Mucosa of rectum (tissue), 2 donors: ENCODE measurements around the gene FLYWCH1.

Source experiments
- H3K27ac ChIP-seq, 2 donors: one replicate each; pipeline ENCODE4 v1.7.0; 2013; ENCODE audit warnings: inconsistent platforms in 2 of 2, low read depth in 2 of 2, low read length in 2 of 2
- H3K27me3 ChIP-seq, 2 donors: one replicate each; pipeline ENCODE4 v1.7.0; 2013; ENCODE audit warnings: low read length in 2 of 2; ENCODE audit not compliant: control insufficient read depth in 2 of 2, insufficient read depth in 2 of 2
- H3K36me3 ChIP-seq, 2 donors: one replicate each; pipeline ENCODE4 v1.7.0; 2013; ENCODE audit warnings: low read length in 2 of 2; ENCODE audit not compliant: control insufficient read depth in 2 of 2, insufficient read depth in 2 of 2
- H3K4me1 ChIP-seq, 2 donors: one replicate each; pipeline ENCODE4 v1.7.0; 2013; ENCODE audit warnings: low read length in 2 of 2, mild to moderate bottlenecking in 1 of 2; ENCODE audit not compliant: control insufficient read depth in 2 of 2, insufficient read depth in 2 of 2
- H3K4me3 ChIP-seq, 2 donors: one replicate each; pipeline ENCODE4 v1.7.0; 2013; ENCODE audit warnings: low read length in 2 of 2
- H3K9ac ChIP-seq, 2 donors: one replicate each; pipeline ENCODE4 v1.7.0; 2013; ENCODE audit warnings: low read length in 2 of 2, low read depth in 1 of 2, mild to moderate bottlenecking in 1 of 2
- H3K9me3 ChIP-seq, 2 donors: one replicate each; pipeline ENCODE4 v1.7.0; 2013; ENCODE audit warnings: low read length in 2 of 2; ENCODE audit not compliant: control insufficient read depth in 2 of 2
- donor health status: healthy.
- donor health status: Normal muscosa, but diverticular disease.

FLYWCH1 gene

GRCh38 chr16:2881783-2882649, 29.7 kb upstream of the FLYWCH1 start:
- peak overlapping the region; percentile 90 to 94 for H3K4me3 ChIP-seq
- H3K36me3 ChIP-seq = no peaks in the 10 kb centered on the region
- H3K9ac ChIP-seq = peak overlapping the region; percentile 56 to 93
- no peaks in the 10 kb centered on the region for H3K27me3 ChIP-seq
- peak overlapping the region; percentile 96 to 97 for H3K27ac ChIP-seq
- peaks cover 6 to 12% of the 10 kb centered on the region in 2 donors for H3K4me1 ChIP-seq
- H3K9me3 ChIP-seq = no peaks in the 10 kb centered on the region

- H3K36me3 ChIP-seq = no peaks in the 10 kb centered on the region
- H3K9ac ChIP-seq = peak within 1 kb of the TSS; percentile 86 to 93
- H3K27ac ChIP-seq = peak within 1 kb of the TSS; percentile 96 to 97
- peaks cover 6 to 12% of the 10 kb centered on the region in 2 donors for H3K4me1 ChIP-seq
- H3K4me3 ChIP-seq = peak within 1 kb of the TSS; percentile 90 to 94
- H3K27me3 ChIP-seq = no peaks in the 10 kb centered on the region
- no peaks in the 10 kb centered on the region for H3K9me3 ChIP-seq
Measured at GRCh38 chr16:2882650-2883457, 28.9 kb upstream of the FLYWCH1 start, which contains the start of gene FLYWCH2. FLYWCH2 (plus strand) TSS chr16:2883215; CDS start chr16:2896450, 13,235 bp downstream.

DNA sequence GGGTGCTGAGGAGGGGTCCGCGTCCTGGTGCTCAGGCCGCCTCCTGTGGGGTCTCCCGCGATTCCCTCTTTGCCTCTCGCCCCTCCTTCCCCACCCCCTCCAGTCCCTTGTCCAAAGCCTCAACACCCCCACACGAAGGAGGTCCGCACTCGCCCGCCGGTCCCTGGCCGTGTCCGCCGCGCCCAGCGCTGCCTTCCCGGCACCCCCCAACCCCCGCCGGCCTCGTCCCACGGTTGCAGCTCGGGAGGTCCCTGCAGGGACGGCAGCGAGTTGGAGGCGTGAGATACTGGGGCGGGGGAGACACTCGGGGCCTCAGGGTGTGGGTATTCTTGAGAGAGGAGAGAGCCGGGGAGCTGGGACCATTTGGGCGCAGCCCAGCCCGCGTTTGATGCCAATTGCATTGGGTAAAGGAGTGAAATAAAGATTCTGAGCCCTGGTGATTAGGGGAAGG, 28.2 kb upstream of the FLYWCH1 start:
- Histone ChIP-seq H3K36me3 (no peaks in the 10 kb centered on the region), H3K27me3 (no peaks in the 10 kb centered on the region), H3K9ac (peak overlapping the region; percentile 86 to 93), H3K9me3 (no peaks in the 10 kb centered on the region), H3K4me1 (peaks cover 6 to 12% of the 10 kb centered on the region in 2 donors), H3K4me3 (peak overlapping the region; percentile 90 to 94), H3K27ac (peak overlapping the region; percentile 96 to 97)

DNA sequence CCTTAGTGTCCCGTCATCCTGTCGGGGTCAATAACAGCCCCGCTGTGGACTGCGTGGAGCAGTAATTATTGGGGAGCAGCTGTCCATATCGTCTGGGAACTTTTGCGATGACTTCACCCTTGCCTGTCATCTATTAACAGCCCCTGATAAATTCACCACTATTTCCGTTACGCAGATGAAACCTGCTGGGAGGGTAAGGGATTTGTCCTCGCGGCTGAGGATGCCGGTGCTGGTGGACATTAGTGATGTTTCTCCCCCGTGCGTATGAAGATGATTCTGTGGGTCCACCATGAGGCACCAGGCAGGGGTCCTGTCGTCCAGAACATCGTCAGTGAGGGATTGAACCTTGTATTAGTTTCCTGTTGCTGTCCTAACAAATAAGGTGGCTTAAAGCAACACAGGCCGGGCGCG, 27.7 kb upstream of the FLYWCH1 start:
- H3K9me3 ChIP-seq = no peaks in the 10 kb centered on the region
- H3K4me1 ChIP-seq = peaks cover 6 to 12% of the 10 kb centered on the region in 2 donors
- no peaks in the 10 kb centered on the region for H3K36me3 ChIP-seq
- peak overlapping the region; percentile 86 to 93 for H3K9ac ChIP-seq
- peak overlapping the region in 1 of 2 donors; percentile 96 for H3K27ac ChIP-seq
- H3K4me3 ChIP-seq = peak overlapping the region; percentile 90 to 94
- no peaks in the 10 kb centered on the region for H3K27me3 ChIP-seq

- peaks cover 0 to 7% of the 10 kb centered on the region in 2 donors for H3K36me3 ChIP-seq
- H3K9me3 ChIP-seq = no peaks in the 10 kb centered on the region
- no peak overlapping the region for H3K9ac ChIP-seq
- H3K4me3 ChIP-seq = no peak overlapping the region
- no peaks in the 10 kb centered on the region for H3K27me3 ChIP-seq
- no peak overlapping the region for H3K27ac ChIP-seq
- H3K4me1 ChIP-seq = no peaks in the 10 kb centered on the region
Measured at GRCh38 chr16:2894231-2894630, 17.5 kb upstream of the FLYWCH1 start.

DNA sequence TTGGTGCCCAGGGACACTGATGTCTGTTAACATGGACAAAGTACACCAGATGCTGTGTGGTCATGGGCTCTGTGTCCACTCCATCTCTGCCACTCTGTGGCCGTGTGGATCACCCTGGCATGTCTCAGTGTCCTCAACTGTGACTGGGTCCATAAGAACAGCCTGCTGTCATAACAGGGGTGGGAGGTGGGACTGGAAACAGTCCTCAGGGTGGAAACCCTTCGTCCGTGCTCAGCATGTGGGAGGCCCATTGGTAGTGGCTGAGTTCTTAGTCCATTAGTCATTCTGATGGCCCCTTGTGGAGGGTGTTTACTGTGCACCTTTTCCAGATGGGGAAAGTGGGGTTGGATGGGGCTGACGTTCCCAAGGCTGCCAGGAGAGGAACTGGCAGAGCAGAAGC, 15.9 kb upstream of the FLYWCH1 start:
- no peak overlapping the region for H3K9ac ChIP-seq
- no peak overlapping the region for H3K27ac ChIP-seq
- H3K9me3 ChIP-seq = no peaks in the 10 kb centered on the region
- peaks cover 0 to 7% of the 10 kb centered on the region in 2 donors for H3K36me3 ChIP-seq
- H3K27me3 ChIP-seq = no peaks in the 10 kb centered on the region
- no peak overlapping the region for H3K4me3 ChIP-seq
- H3K4me1 ChIP-seq = no peaks in the 10 kb centered on the region

DNA sequence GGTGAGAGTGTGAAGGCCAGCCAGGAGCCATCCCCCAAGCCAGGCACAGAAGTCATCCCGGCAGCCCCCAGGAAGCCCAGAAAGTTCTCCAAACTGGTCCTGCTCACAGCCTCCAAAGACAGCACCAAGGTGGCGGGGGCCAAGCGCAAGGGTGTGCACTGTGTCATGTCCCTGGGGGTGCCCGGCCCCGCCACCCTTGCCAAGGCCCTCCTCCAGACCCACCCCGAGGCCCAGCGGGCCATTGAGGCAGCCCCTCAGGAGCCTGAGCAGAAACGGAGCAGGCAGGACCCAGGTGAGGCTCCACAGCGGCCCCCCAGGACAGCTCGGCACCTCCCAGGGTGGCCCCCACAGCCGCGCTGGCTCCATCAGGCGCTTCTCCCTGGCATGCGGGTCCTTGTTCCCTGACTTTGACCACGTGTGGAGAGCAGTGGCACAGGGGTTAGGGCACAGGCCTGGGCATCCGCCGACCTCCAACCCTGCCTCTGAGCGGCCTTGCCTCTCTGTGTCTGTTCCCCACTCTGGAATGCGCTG, 15.2 kb upstream of the FLYWCH1 start:
- Histone ChIP-seq H3K9ac (no peak overlapping the region), H3K4me3 (no peak overlapping the region), H3K27ac (no peak overlapping the region), H3K36me3 (peaks cover 0 to 7% of the 10 kb centered on the region in 2 donors), H3K9me3 (no peaks in the 10 kb centered on the region), H3K4me1 (no peaks in the 10 kb centered on the region), H3K27me3 (no peaks in the 10 kb centered on the region)

GRCh38 chr16:2897110-2897509, 14.6 kb upstream of the FLYWCH1 start:
- Histone ChIP-seq H3K9me3 (no peaks in the 10 kb centered on the region), H3K4me1 (no peaks in the 10 kb centered on the region), H3K36me3 (peaks cover 0 to 7% of the 10 kb centered on the region in 2 donors)

GRCh38 chr16:2898831-2899563, 12.7 kb upstream of the FLYWCH1 start:
- peaks cover 0 to 7% of the 10 kb centered on the region in 2 donors for H3K36me3 ChIP-seq

More at GRCh38 chr16:2897110-2897509, 14.6 kb upstream of the FLYWCH1 start:
- Histone ChIP-seq H3K27ac (no peak overlapping the region), H3K4me3 (no peak overlapping the region), H3K9ac (no peak overlapping the region), H3K27me3 (no peaks in the 10 kb centered on the region)

More at GRCh38 chr16:2898831-2899563, 12.7 kb upstream of the FLYWCH1 start:
- peaks cover 4% of the 10 kb centered on the region in 2 donors for H3K4me1 ChIP-seq
- H3K9ac ChIP-seq = no peak overlapping the region
- no peak overlapping the region for H3K4me3 ChIP-seq
- H3K9me3 ChIP-seq = no peaks in the 10 kb centered on the region
- H3K27me3 ChIP-seq = no peaks in the 10 kb centered on the region
- no peak overlapping the region for H3K27ac ChIP-seq
